Adipocyte (in vitro differentiated cells): ENCODE results near the gene PTDSS2.

Source experiments
- DNase-seq: peaks from one replicate; pipeline ENCODE4 v3.0.0-alpha.2; 2015; ENCODE audit warnings: low read depth
- H3K27me3 ChIP-seq: replicated peaks from 2 replicates; pipeline ENCODE4 v1.7.0; 2013; ENCODE audit warnings: mild to moderate bottlenecking, low read length, moderate library complexity; ENCODE audit not compliant: control insufficient read depth, insufficient read depth
- H3K36me3 ChIP-seq: 2 replicates; pipeline ENCODE4 v1.7.0; 2013; ENCODE audit warnings: low read length, mild to moderate bottlenecking, moderate library complexity; ENCODE audit not compliant: control insufficient read depth, insufficient read depth, severe bottlenecking
- H3K4me1 ChIP-seq: 2 replicates; pipeline ENCODE4 v1.7.0; 2013; ENCODE audit warnings: mild to moderate bottlenecking, low read length, moderate library complexity; ENCODE audit not compliant: control insufficient read depth, insufficient read depth
- H3K4me3 ChIP-seq: 2 replicates; pipeline ENCODE4 v1.7.0; 2013; ENCODE audit warnings: mild to moderate bottlenecking, low read length, moderate library complexity
- H3K9ac ChIP-seq: 2 replicates; pipeline ENCODE4 v1.7.0; 2013; ENCODE audit warnings: mild to moderate bottlenecking, low read length, moderate library complexity
- H3K9me3 ChIP-seq: 2 replicates; pipeline ENCODE4 v1.7.0; 2013; ENCODE audit warnings: mild to moderate bottlenecking, low read length, moderate library complexity; ENCODE audit not compliant: control insufficient read depth

The PTDSS2 gene

DNA sequence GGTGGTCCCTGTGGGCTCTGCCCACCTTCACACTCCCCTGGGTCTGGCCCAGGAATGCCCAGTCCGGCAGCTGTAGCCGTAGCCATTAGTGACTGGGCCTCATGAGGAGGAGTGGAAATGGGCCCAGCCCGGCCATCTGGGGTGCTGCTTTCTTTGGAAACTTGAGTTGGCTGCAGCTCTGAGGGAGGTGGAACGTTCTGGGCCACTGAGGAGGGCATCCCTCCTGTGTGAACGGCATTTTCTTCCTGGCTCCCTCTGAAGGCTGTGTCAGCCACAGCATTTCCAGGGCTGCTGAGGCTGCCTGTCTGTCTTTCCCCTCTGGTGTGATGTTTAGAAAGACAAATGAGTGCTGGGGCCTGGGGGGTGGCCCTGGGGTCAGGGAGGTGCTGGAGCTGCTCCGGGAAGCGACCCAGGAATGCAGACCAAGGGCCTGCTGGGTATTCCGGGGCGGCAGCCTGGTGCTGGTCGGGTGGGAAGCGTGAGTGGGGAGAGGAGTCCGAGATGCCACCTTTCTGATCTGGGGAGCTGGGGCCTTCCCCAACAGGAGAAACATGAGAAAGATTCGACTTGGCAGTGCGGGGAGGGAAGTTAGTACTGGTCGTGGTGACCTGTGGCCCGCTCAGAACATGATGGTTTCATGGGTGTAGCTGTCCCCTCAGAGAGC lies 27.1 kb downstream of the PTDSS2 start:
- Histone ChIP-seq H3K4me1 (no peaks in the 10 kb centered on the region), H3K9me3 (no peaks in the 10 kb centered on the region), H3K27me3 (no peaks in the 10 kb centered on the region), H3K4me3 (no peak overlapping the region), H3K9ac (no peak overlapping the region), H3K36me3 (peaks cover 5% of the 10 kb centered on the region)
- DNase-seq, result peak; percentile 42

DNA sequence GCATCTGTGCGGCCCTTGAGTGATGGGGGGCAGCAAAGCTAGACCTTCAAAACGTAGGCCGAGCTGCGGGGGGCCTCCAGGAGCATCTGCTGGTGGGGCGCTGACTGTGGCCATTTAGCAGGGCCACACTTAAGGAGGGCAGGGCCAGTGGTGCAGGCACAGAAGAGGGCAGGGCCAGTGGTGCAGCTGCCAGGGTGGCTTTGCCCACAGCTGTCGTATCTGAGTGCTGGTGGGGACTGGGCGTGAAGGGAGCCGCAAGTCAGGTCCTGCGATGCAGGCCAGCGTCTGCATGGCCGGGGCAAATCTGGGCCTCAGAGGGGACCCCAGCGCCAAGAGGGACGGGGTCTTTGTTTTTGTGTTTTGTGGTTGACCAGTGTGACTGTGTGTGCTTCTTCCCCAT lies 29.2 kb downstream of the PTDSS2 start:
- no peaks in the 10 kb centered on the region for H3K4me1 ChIP-seq
- DNase-seq, result no peak
- no peak overlapping the region for H3K4me3 ChIP-seq
- H3K27me3 ChIP-seq, result no peaks in the 10 kb centered on the region
- no peaks in the 10 kb centered on the region for H3K9me3 ChIP-seq
- peaks cover 5% of the 10 kb centered on the region for H3K36me3 ChIP-seq
- H3K9ac ChIP-seq, result no peak overlapping the region

DNA sequence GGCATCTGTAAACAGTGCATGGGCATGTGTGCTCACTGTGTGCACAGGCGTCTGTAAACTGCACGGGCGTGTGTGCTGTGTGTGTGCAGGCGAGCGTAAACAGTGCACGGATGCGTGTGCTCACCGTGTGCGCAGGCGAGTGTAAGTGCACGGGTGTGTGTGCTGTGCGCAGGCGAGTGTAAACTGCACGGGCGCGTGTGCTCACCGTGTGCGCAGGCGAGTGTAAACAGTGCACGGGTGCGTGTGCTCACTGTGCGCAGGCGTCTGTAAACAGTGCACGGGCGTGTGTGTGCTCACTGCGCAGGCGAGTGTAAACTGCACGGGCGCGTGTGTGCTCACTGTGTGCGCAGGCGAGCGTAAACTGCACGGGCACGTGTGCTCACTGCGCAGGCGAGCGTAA lies 34.5 kb downstream of the PTDSS2 start:
- no peak overlapping the region for H3K4me3 ChIP-seq
- no peak overlapping the region for H3K9ac ChIP-seq
- no peaks in the 10 kb centered on the region for H3K9me3 ChIP-seq
- no peaks in the 10 kb centered on the region for H3K4me1 ChIP-seq
- no peak for DNase-seq
- H3K27me3 ChIP-seq, result no peaks in the 10 kb centered on the region
- peaks cover under 1% of the 10 kb centered on the region for H3K36me3 ChIP-seq

DNA sequence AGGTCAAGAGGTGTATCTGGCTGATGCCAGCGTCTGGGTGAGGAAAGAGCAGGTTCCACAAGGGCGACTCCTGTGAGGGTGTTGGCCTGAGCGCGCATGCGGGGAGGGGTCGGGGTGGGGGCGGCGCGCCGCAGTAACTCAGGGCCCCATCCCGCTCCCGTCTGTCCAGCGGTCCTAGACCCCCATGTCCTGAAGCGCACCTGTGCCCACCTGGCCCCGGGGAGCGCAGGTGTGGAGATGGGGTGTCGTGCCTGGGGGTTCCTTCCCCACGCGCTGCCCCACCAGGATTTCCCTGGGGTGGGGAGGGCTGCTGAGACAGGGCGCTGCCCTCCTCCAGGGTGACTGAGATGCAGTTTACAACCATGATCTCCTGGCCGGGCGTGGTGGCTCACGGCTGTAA lies 36.1 kb downstream of the PTDSS2 start:
- H3K4me3 ChIP-seq, result no peak overlapping the region
- no peak overlapping the region for H3K9ac ChIP-seq
- peaks cover 5% of the 10 kb centered on the region for H3K36me3 ChIP-seq
- H3K9me3 ChIP-seq, result no peaks in the 10 kb centered on the region
- no peaks in the 10 kb centered on the region for H3K27me3 ChIP-seq
- no peak for DNase-seq
- no peaks in the 10 kb centered on the region for H3K4me1 ChIP-seq

DNA sequence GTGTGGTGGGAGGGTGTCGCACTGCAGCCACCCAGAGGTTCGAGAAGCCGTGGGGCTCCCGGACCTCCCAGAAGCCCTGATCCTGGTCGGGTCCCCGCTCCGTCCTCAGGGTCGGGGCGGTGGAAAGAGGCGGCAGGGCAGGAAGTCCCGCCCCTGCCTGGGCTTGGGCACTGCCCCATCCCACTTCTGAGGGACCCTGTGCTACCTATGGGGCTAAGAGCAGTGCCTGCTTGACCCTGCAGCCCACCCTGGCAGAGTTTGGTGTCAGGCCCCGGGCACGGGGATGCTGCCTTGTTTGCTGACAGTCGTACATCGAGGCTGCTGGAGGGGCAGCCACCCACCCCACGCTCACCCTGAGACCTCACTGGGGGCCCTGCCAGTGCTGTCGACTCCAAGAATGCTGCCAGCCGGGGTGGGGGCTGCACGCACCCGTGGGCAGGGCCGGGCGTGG lies 37.5 kb downstream of the PTDSS2 start:
- no peak for DNase-seq
- H3K4me3 ChIP-seq, result no peak overlapping the region
- no peaks in the 10 kb centered on the region for H3K9me3 ChIP-seq
- no peaks in the 10 kb centered on the region for H3K27me3 ChIP-seq
- H3K36me3 ChIP-seq, result peaks cover 5% of the 10 kb centered on the region
- no peaks in the 10 kb centered on the region for H3K4me1 ChIP-seq
- no peak overlapping the region for H3K9ac ChIP-seq

DNA sequence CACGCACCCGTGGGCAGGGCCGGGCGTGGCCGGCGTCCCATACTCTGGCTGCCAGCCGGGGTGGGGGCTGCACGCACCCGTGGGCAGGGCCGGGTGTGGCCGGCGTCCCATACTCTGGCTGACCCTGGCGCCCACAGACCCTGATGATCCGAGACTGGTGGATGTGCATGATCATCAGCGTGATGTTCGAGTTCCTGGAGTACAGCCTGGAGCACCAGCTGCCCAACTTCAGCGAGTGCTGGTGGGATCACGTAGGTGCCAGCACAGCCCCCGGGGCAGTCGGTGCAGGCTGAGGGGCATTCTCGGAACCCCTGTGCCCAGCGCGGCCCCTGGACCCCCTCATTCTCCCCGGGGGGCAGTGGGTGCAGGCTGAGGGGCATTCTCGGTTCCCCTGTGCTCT lies 38.0 kb downstream of the PTDSS2 start:
- H3K9ac ChIP-seq, result no peak overlapping the region
- no peaks in the 10 kb centered on the region for H3K9me3 ChIP-seq
- H3K27me3 ChIP-seq, result no peaks in the 10 kb centered on the region
- no peaks in the 10 kb centered on the region for H3K4me1 ChIP-seq
- H3K36me3 ChIP-seq, result peaks cover 5% of the 10 kb centered on the region
- DNase-seq, result no peak
- no peak overlapping the region for H3K4me3 ChIP-seq

DNA sequence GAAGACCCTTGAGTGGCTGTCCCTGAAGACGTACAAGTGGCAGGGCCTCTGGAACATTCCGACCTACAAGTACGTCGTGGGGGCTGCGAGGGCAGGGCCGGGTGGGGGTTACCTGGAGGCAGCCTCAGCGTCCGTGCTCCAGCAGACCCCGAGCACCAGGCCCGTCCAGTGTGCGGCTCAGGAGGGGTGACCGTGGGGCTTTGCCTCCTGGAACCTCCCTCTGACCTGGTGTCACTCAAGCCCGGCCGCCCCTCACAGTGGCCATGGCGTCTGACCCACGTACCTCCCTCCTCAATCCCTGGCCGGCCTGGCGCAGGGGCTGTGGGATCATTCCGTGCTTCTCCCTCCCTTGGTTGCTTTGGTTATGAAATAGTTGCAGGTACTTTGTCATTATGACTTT lies 38.5 kb downstream of the PTDSS2 start:
- Histone ChIP-seq H3K4me1 (no peaks in the 10 kb centered on the region), H3K27me3 (no peaks in the 10 kb centered on the region), H3K9ac (no peak overlapping the region), H3K4me3 (no peak overlapping the region), H3K9me3 (no peaks in the 10 kb centered on the region), H3K36me3 (peaks cover 7% of the 10 kb centered on the region)
- DNase-seq, result no peak

DNA sequence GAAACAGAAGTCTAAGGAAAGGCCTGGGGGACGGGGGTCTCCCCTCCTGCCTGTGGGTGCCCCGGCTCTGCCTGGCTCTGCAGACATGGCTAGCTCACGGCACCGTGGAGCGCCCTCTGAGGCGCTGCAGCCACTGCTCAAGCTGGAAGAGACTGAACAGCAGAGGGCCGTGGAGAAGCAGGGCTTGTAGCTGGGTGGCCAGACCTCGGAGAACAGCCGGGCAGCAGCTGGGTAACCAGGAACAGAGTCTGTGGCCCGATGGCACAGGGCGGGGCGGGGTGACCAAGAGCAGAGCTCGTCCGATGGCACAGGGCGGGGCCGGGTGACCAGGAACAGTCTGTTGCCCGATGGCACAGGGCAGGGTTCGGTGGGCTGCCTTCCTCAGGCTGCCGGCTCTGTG lies 38.9 kb downstream of the PTDSS2 start:
- no peak overlapping the region for H3K9ac ChIP-seq
- no peak for DNase-seq
- peaks cover 10% of the 10 kb centered on the region for H3K36me3 ChIP-seq
- no peaks in the 10 kb centered on the region for H3K9me3 ChIP-seq
- no peak overlapping the region for H3K4me3 ChIP-seq
- no peaks in the 10 kb centered on the region for H3K27me3 ChIP-seq
- no peaks in the 10 kb centered on the region for H3K4me1 ChIP-seq

DNA sequence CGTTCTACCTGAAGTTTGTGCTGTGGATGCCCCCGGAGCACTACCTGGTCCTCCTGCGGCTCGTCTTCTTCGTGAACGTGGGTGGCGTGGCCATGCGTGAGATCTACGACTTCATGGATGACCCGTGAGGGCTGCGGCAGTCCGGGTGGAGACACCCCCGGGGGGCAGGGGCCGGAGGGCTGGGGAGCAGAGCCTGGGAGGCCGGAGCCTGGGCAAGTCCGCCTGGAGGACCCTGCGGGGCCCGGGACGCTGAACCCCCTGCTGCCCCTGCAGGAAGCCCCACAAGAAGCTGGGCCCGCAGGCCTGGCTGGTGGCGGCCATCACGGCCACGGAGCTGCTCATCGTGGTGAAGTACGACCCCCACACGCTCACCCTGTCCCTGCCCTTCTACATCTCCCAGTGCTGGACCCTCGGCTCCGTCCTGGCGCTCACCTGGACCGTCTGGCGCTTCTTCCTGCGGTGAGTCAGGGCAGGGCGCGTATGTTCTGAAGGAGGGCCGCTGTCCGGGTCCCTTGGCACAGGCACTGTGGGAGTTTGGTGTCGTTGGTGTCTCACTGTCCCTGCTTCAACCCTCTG lies 39.6 kb downstream of the PTDSS2 start:
- DNase-seq, result no peak
- no peak overlapping the region for H3K9ac ChIP-seq
- no peaks in the 10 kb centered on the region for H3K27me3 ChIP-seq
- peaks cover 16% of the 10 kb centered on the region for H3K36me3 ChIP-seq
- no peaks in the 10 kb centered on the region for H3K9me3 ChIP-seq
- no peaks in the 10 kb centered on the region for H3K4me1 ChIP-seq
- no peak overlapping the region for H3K4me3 ChIP-seq

DNA sequence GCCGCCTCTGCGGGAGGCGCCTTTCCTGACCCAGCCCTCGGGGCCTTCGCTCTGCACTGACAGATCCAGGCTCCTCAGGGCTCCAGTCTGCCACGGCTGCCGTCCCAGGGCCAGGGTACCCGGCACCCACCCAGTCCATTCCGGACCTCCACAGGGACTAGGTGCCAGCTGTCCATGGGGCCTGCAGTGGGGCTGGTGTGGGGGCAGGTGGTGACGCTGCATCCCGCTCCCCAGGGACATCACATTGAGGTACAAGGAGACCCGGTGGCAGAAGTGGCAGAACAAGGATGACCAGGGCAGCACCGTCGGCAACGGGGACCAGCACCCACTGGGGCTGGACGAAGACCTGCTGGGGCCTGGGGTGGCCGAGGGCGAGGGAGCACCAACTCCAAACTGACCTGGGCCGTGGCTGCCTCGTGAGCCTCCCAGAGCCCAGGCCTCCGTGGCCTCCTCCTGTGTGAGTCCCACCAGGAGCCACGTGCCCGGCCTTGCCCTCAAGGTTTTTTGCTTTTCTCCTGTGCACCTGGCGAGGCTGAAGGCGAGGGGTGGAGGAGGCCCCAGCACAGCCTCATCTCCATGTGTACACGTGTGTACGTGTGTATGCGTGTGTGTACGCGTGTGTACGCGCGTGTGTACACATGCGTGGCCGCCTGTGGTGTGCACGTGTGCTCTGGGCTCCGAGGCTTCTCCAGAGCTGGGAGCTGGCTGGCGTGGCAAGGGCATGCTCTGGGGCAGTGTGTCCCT lies 40.3 kb downstream of the PTDSS2 start:
- Histone ChIP-seq H3K36me3 (peaks cover 21% of the 10 kb centered on the region), H3K9ac (no peak overlapping the region)

DNA sequence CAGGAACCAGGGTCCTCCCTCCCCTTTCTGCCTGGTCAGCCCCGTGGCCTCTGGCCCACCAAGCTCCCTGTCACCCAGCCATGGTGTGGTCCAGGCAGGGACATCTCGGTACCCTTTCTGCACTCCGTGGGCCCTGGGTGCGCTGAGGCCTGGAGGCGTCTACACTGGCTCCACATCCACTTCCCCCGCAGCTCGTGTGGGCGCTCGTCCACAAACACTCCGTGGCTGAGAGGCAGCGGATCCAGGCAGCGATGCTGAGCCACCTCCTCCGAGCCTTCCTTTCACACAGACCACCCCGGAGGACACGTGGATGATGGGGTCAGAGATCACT lies 40.8 kb downstream of the PTDSS2 start:
- Histone ChIP-seq H3K9ac (no peak overlapping the region), H3K4me3 (no peak overlapping the region), H3K4me1 (no peaks in the 10 kb centered on the region), H3K36me3 (peaks cover 26% of the 10 kb centered on the region), H3K27me3 (no peaks in the 10 kb centered on the region), H3K9me3 (no peaks in the 10 kb centered on the region)
- DNase-seq, result no peak

More for the DNA sequence above, 40.3 kb downstream of the PTDSS2 start:
- H3K4me1 ChIP-seq, result no peaks in the 10 kb centered on the region
- DNase-seq, result no peak
- no peaks in the 10 kb centered on the region for H3K27me3 ChIP-seq
- H3K4me3 ChIP-seq, result no peak overlapping the region
- no peaks in the 10 kb centered on the region for H3K9me3 ChIP-seq
